HEK293 (cell line): ENCODE results near the gene LMO2.

Experiments
- CTCF ChIA-PET: fragments of 350-600 bp; formaldehyde crosslinking; extraction: SDS; loops from one replicate; lab custom pipeline; 2021; ENCODE audit warnings: antibody characterized with exemption; lab: Yijun Ruan, JAX
- POLR2A ChIA-PET: fragments of 300-600 bp; formaldehyde crosslinking; extraction: SDS; loops from one replicate; lab custom pipeline; 2020; ENCODE audit warnings: antibody characterized with exemption, inconsistent platforms; lab: Yijun Ruan, JAX
- H3K27ac ChIP-seq: fragments of 200-500 bp; sonication (Bioruptor generic); 2 replicates; pipeline ENCODE4 v1.5.1; 2014; ENCODE audit warnings: low read depth, low read length, control low read depth, inconsistent platforms; ENCODE audit errors: extremely low read depth
- H3K36me3 ChIP-seq, 2 experiments: fragments of 200-500 bp in 1 of 2; sonication (Bioruptor generic) in 1 of 2; 1 replicate in 1 of 2; 2 replicates in 1 of 2; pipeline ENCODE4 v1.5.1; 2014 to 2017; ENCODE audit warnings: inconsistent platforms in 2 of 2, low read length in 2 of 2; ENCODE audit not compliant: control insufficient read depth in 2 of 2, insufficient read depth in 1 of 2
- H3K4me1 ChIP-seq: fragments of 200-500 bp; sonication (Bioruptor generic); 2 replicates; pipeline ENCODE4 v1.5.1; 2014; ENCODE audit warnings: mild to moderate bottlenecking, low read length, inconsistent platforms; ENCODE audit not compliant: control insufficient read depth, insufficient read depth
- H3K4me3 ChIP-seq: 2 replicates; pipeline ENCODE4 v1.5.1; 2011; ENCODE audit warnings: low read depth, mild to moderate bottlenecking, control low read depth, low read length, moderate library complexity
- H3K9me3 ChIP-seq: fragments of 200-500 bp; sonication (Bioruptor generic); 2 replicates; pipeline ENCODE4 v1.5.1; 2014; ENCODE audit warnings: low read depth, low read length, inconsistent platforms; ENCODE audit not compliant: control insufficient read depth, insufficient read depth
- KLF8 ChIP-seq: fragments of 450-650 bp; formaldehyde crosslinking; IDR thresholded peaks from 2 replicates; pipeline ENCODE4 v1.5.1; 2016; ENCODE audit warnings: missing biosample characterization, missing genetic modification characterization
- PRDM4 ChIP-seq: fragments of 450-650 bp; formaldehyde crosslinking; IDR thresholded peaks from 2 replicates; pipeline ENCODE4 v1.5.1; 2017; ENCODE audit warnings: missing biosample characterization, missing genetic modification characterization
- YY2 ChIP-seq: fragments of 450-650 bp; formaldehyde crosslinking; IDR thresholded peaks from 2 replicates; pipeline ENCODE4 v1.5.1; 2016; ENCODE audit warnings: missing biosample characterization, missing genetic modification characterization
- ZBTB17 ChIP-seq: fragments of 450-650 bp; formaldehyde crosslinking; IDR thresholded peaks from 2 replicates; pipeline ENCODE4 v1.5.1; 2016; ENCODE audit warnings: missing biosample characterization, missing genetic modification characterization
- ZBTB48 ChIP-seq: fragments of 450-650 bp; formaldehyde crosslinking; IDR thresholded peaks from 2 replicates; pipeline ENCODE4 v1.5.1; 2016; ENCODE audit warnings: missing biosample characterization, missing genetic modification characterization
- ZBTB6 ChIP-seq: fragments of 450-650 bp; formaldehyde crosslinking; IDR thresholded peaks from 2 replicates; pipeline ENCODE4 v1.5.1; 2017; ENCODE audit warnings: missing biosample characterization, missing genetic modification characterization
- ZNF184 ChIP-seq: fragments of 450-650 bp; IDR thresholded peaks from 2 replicates; pipeline ENCODE4 v1.5.1; 2018; ENCODE audit warnings: missing biosample characterization, mild to moderate bottlenecking, missing genetic modification characterization
- ZNF362 ChIP-seq: fragments of 450-650 bp; formaldehyde crosslinking; IDR thresholded peaks from 2 replicates; pipeline ENCODE4 v1.5.1; 2016; ENCODE audit warnings: missing biosample characterization, missing genetic modification characterization
- ZNF449 ChIP-seq: fragments of 450-650 bp; formaldehyde crosslinking; IDR thresholded peaks from 2 replicates; pipeline ENCODE4 v1.5.1; 2017; ENCODE audit warnings: missing biosample characterization, mild to moderate bottlenecking, missing genetic modification characterization, moderate library complexity
- ZNF473 ChIP-seq: fragments of 450-650 bp; formaldehyde crosslinking; IDR thresholded peaks from 2 replicates; pipeline ENCODE4 v1.5.1; 2017; ENCODE audit warnings: missing biosample characterization, missing genetic modification characterization
- ZNF518A ChIP-seq: fragments of 450-650 bp; formaldehyde crosslinking; conservative IDR thresholded peaks from 2 replicates; pipeline ENCODE4 v1.5.1; 2016; ENCODE audit warnings: low read depth, missing biosample characterization, missing genetic modification characterization
- ZNF529 ChIP-seq: fragments of 450-650 bp; formaldehyde crosslinking; IDR thresholded peaks from 2 replicates; pipeline ENCODE4 v1.5.1; 2017; ENCODE audit warnings: missing genetic modification characterization, missing biosample characterization; ENCODE audit not compliant: insufficient replicate concordance
- ZNF600 ChIP-seq: fragments of 450-650 bp; formaldehyde crosslinking; IDR thresholded peaks from 2 replicates; pipeline ENCODE4 v1.5.1; 2016; ENCODE audit warnings: missing biosample characterization, missing genetic modification characterization
- ZNF624 ChIP-seq: fragments of 450-650 bp; formaldehyde crosslinking; IDR thresholded peaks from 2 replicates; pipeline ENCODE4 v1.5.1; 2017; ENCODE audit warnings: missing biosample characterization, missing genetic modification characterization
- ZNF692 ChIP-seq: fragments of 450-650 bp; formaldehyde crosslinking; IDR thresholded peaks from 2 replicates; pipeline ENCODE4 v1.5.1; 2016; ENCODE audit warnings: missing biosample characterization, missing genetic modification characterization
- ZNF704 ChIP-seq: fragments of 450-650 bp; formaldehyde crosslinking; IDR thresholded peaks from 2 replicates; pipeline ENCODE4 v1.5.1; 2016; ENCODE audit warnings: missing biosample characterization, missing genetic modification characterization
- ZNF747 ChIP-seq: fragments of 450-650 bp; formaldehyde crosslinking; IDR thresholded peaks from 2 replicates; pipeline ENCODE4 v1.5.1; 2016; ENCODE audit warnings: missing biosample characterization, missing genetic modification characterization

Gene LMO2

GRCh38 chr11:33885338-33886005 is 6.4 kb downstream of the LMO2 start:
- Histone ChIP-seq H3K4me1 (no peaks in the 10 kb centered on the region), H3K9me3 (no peaks in the 10 kb centered on the region), H3K36me3 (no peaks in the 10 kb centered on the region), H3K4me3 (no peak overlapping the region), H3K27ac (no peak overlapping the region)
- POLR2A ChIA-PET, result no interaction called here
- TF ChIP-seq ZNF747 (tag by site-specific recombination) (no peak), ZNF529 (tag by site-specific recombination) (no peak), ZNF624 (tag by site-specific recombination) (no peak), YY2 (no peak)
- CTCF ChIA-PET, result no interaction called here

GRCh38 chr11:33884601-33885000 is 7.3 kb downstream of the LMO2 start:
- no peak overlapping the region for H3K4me3 ChIP-seq
- H3K27ac ChIP-seq, result no peak overlapping the region
- no peaks in the 10 kb centered on the region for H3K4me1 ChIP-seq
- CTCF ChIA-PET, result interaction anchor here (0.6 kb wide), 1 partner anchor 28 kb away, joined by 3 read pairs; no protein-coding TSS in a partner anchor
- POLR2A ChIA-PET, result no interaction called here
- H3K9me3 ChIP-seq, result no peaks in the 10 kb centered on the region
- H3K36me3 ChIP-seq, result no peaks in the 10 kb centered on the region
- TF ChIP-seq KLF8, result no peak
- TF ChIP-seq ZNF518A, result no peak
- TF ChIP-seq ZNF449 (tag by site-specific recombination), result no peak
- no peak for TF ChIP-seq PRDM4 (tag by site-specific recombination)
- no peak for TF ChIP-seq ZNF600 (tag by site-specific recombination)
- no peak for TF ChIP-seq ZBTB17 (tag by site-specific recombination)
- TF ChIP-seq ZNF362 (tag by site-specific recombination), result no peak
- no peak for TF ChIP-seq ZNF692 (tag by site-specific recombination)
- TF ChIP-seq ZNF704 (tag by site-specific recombination), result no peak
- TF ChIP-seq ZNF473 (tag by site-specific recombination), result no peak
- no peak for TF ChIP-seq ZBTB6 (tag by site-specific recombination)
- no peak for TF ChIP-seq ZNF184
- TF ChIP-seq ZBTB48 (tag by site-specific recombination), result no peak
